Colonic mucosa (tissue), 4 donors: ENCODE data around the gene CLEC20A. TPM values are rescaled to one million over a fixed set of nuclear protein-coding genes. Genes with fewer than 3 reads are reported as not detected.

Experiments used
- DNase-seq: peaks from one replicate; pipeline ENCODE4 v3.0.0-alpha.2; 2020
- H3K27ac ChIP-seq: fragments of 200-600 bp; one replicate; pipeline ENCODE4 v1.8.0; 2021
- H3K27me3 ChIP-seq: fragments of 200-600 bp; one replicate; pipeline ENCODE4 v1.8.0; 2021
- H3K36me3 ChIP-seq: fragments of 200-600 bp; one replicate; pipeline ENCODE4 v1.8.0; 2021
- H3K4me1 ChIP-seq: fragments of 200-600 bp; one replicate; pipeline ENCODE4 v1.8.0; 2021; ENCODE audit warnings: mild to moderate bottlenecking
- H3K4me3 ChIP-seq: fragments of 200-600 bp; one replicate; pipeline ENCODE4 v1.8.0; 2021
- H3K9ac ChIP-seq, 2 donors: one replicate each; pipeline ENCODE4 v1.7.0; 2013; ENCODE audit warnings: control low read depth in 2 of 2, low read depth in 2 of 2, low read length in 2 of 2
- H3K9me3 ChIP-seq: fragments of 200-600 bp; one replicate; pipeline ENCODE4 v1.8.0; 2021
- intact Hi-C: fragments of 100-400 bp; cut with DNase I; formaldehyde crosslinking; loops from one replicate; pipeline ENCODE4 v1.14.1; 2022
- total RNA-seq, 2 donors: library from RNA; stranded (reverse); fragmentation: NEBNext Ultra II Directional in 1 of 2; extraction: Animal tissue kit (Norgen Biotek cat#: 25700) in 1 of 2; gene quantifications; one replicate each; pipeline ENCODE4 v1.2.1, GENCODE V29; 2021
- TF ChIP-seq, protein P1 (sequence below): fragments of 200-600 bp; IDR thresholded peaks from one replicate; pipeline ENCODE4 v1.8.0; 2022; ENCODE audit warnings: antibody characterized with exemption, mild to moderate bottlenecking
- donor health status: healthy.
- donor health status: DM: no; HTN: no; CAD: no.
- donor health status: DM: no; HTN: no; CAD: no.

CLEC20A gene
- total RNA-seq, 2 donors from 2014 or later = not detected

DNA sequence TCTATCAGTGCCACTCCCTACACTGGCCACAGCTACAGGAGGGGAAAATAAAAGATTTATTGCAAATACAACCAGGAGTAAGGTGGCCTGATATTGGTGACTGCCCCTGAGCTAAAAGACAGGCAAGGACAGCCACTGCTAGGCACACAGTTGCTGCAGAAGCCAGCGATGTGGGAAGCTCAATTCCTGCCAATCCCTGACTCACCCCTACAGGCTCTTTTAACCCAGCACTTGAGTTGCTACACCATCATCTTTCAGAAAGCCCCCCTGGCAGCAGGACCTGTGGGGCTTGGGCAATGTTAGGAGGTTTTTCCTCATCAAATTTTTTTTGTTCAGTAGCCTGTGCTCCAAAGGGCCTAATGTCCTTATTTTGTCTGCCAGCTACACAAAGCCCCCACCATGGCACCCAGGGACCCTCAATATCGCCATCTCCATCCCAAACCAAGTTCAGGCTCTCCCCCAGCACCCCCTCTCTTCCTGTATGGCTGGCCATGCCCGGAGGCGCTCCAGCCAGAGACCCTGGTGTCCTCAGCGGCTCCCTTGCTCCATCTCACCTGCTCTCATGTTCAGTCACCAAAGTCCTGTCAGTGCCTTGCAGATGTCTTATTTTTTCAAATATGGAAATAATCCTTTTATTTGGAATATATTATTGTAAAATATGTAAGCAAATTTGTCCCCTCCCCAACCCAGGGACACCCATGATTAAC lies 13.4 kb downstream of the CLEC20A start:
- Histone ChIP-seq H3K27me3 (no peaks in the 10 kb centered on the region), H3K9me3 (no peaks in the 10 kb centered on the region), H3K9ac (no peak overlapping the region), H3K4me1 (no peaks in the 10 kb centered on the region), H3K27ac (no peak overlapping the region), H3K4me3 (no peak overlapping the region), H3K36me3 (no peaks in the 10 kb centered on the region)
- intact Hi-C loops = no loop called here
- TF ChIP-seq, protein P1, sequence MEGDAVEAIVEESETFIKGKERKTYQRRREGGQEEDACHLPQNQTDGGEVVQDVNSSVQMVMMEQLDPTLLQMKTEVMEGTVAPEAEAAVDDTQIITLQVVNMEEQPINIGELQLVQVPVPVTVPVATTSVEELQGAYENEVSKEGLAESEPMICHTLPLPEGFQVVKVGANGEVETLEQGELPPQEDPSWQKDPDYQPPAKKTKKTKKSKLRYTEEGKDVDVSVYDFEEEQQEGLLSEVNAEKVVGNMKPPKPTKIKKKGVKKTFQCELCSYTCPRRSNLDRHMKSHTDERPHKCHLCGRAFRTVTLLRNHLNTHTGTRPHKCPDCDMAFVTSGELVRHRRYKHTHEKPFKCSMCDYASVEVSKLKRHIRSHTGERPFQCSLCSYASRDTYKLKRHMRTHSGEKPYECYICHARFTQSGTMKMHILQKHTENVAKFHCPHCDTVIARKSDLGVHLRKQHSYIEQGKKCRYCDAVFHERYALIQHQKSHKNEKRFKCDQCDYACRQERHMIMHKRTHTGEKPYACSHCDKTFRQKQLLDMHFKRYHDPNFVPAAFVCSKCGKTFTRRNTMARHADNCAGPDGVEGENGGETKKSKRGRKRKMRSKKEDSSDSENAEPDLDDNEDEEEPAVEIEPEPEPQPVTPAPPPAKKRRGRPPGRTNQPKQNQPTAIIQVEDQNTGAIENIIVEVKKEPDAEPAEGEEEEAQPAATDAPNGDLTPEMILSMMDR = no peak
- no peak for DNase-seq

GRCh38 chr1:178477841-178478240 lies 18.9 kb downstream of the CLEC20A start:
- no peaks in the 10 kb centered on the region for H3K27me3 ChIP-seq
- no peak overlapping the region for H3K4me3 ChIP-seq
- no peak overlapping the region for H3K9ac ChIP-seq
- no peaks in the 10 kb centered on the region for H3K36me3 ChIP-seq
- intact Hi-C loops = no loop called here
- H3K9me3 ChIP-seq = no peaks in the 10 kb centered on the region
- DNase-seq = no peak
- TF ChIP-seq, protein P1 = no peak
- no peak overlapping the region for H3K27ac ChIP-seq
- no peaks in the 10 kb centered on the region for H3K4me1 ChIP-seq

DNA sequence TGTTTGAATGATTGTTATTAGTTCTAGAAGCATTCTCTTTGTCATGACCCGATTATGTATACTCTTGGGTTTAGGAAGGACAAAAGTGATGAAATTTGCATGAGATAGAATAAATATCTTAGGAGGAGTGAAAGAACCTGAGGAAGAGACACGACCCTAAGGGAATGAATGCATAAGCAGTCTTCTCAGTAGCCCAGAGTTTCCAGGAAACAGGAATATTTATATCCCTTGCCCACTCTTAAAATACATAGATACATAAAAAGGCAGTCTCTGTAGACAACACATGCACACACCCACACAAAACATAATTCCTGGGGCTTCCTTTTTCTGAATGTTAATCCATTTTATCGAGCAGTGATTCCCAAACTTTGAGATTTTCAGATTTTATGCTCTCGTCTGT lies 19.4 kb downstream of the CLEC20A start:
- Histone ChIP-seq H3K27ac (no peak overlapping the region), H3K4me1 (no peaks in the 10 kb centered on the region), H3K27me3 (no peaks in the 10 kb centered on the region), H3K9ac (no peak overlapping the region), H3K4me3 (no peak overlapping the region), H3K9me3 (no peaks in the 10 kb centered on the region), H3K36me3 (no peaks in the 10 kb centered on the region)
- intact Hi-C loops = no loop called here
- no peak for DNase-seq
- TF ChIP-seq, protein P1 = no peak

DNA sequence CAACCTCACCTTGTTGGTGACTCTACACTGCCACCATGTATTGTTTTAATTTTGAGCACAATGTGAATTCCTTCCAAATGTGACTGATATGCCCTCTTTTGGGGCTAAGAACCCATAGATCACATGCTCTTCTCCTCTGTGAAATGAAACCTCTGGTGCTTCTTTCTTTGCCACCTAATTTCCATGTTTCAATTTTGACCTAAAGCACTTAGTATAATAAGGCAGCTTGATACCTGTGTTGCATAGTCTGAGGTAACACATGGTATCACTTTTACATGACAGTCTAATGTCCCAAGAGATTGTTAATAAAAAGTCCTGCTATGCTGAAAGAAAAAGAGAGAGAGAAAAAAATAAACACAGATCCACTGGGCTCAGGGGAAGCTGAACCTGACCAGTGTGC lies 24.2 kb downstream of the CLEC20A start:
- intact Hi-C loops = no loop called here
- no peak overlapping the region for H3K4me3 ChIP-seq
- H3K36me3 ChIP-seq = no peaks in the 10 kb centered on the region
- H3K9ac ChIP-seq = no peak overlapping the region
- H3K27ac ChIP-seq = no peak overlapping the region
- H3K4me1 ChIP-seq = no peaks in the 10 kb centered on the region
- DNase-seq = no peak
- H3K27me3 ChIP-seq = no peaks in the 10 kb centered on the region
- TF ChIP-seq, protein P1 = no peak
- no peaks in the 10 kb centered on the region for H3K9me3 ChIP-seq

DNA sequence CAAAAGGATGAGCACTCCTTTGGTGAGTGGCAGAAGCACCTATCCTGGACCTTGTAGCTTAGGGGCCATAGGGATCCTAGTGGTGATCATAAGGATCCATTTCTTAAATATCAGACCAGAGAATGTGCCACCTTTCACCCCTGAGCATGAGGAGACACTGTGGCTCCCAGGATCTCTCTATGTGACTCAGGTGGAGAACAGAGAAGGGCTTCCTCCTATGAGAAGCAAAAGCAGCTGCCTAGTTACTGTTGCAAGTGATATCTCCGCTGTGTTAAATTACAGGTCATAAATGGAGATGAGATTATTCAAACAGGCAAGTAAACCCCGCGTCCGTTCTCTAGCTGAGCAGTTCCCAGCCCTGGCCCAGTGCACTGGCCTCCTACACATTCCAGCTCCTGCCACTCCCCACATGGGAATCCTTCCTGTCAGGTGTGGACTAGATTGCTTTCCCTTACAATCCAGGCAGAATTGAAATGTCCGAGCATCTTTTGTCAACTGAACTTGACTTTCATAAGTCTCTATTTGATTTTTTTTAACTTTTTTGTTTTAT lies 26.3 kb downstream of the CLEC20A start:
- no peaks in the 10 kb centered on the region for H3K27me3 ChIP-seq
- H3K9ac ChIP-seq = no peak overlapping the region
- intact Hi-C loops = no loop called here
- H3K27ac ChIP-seq = no peak overlapping the region
- no peaks in the 10 kb centered on the region for H3K4me1 ChIP-seq
- DNase-seq = no peak
- no peak overlapping the region for H3K4me3 ChIP-seq
- no peaks in the 10 kb centered on the region for H3K9me3 ChIP-seq
- TF ChIP-seq, protein P1 = no peak
- no peaks in the 10 kb centered on the region for H3K36me3 ChIP-seq
